GM19023 (cell line): Measurements from ENCODE around the gene KIF6.

ENCODE experiments used
- ATAC-seq: cut with Tn5 transposase; IDR thresholded peaks from one replicate; pipeline ENCODE4 v1.9.1; 2021; ENCODE audit warnings: mild to moderate bottlenecking, moderate library complexity; ENCODE audit not compliant: unreplicated experiment

KIF6 gene

DNA sequence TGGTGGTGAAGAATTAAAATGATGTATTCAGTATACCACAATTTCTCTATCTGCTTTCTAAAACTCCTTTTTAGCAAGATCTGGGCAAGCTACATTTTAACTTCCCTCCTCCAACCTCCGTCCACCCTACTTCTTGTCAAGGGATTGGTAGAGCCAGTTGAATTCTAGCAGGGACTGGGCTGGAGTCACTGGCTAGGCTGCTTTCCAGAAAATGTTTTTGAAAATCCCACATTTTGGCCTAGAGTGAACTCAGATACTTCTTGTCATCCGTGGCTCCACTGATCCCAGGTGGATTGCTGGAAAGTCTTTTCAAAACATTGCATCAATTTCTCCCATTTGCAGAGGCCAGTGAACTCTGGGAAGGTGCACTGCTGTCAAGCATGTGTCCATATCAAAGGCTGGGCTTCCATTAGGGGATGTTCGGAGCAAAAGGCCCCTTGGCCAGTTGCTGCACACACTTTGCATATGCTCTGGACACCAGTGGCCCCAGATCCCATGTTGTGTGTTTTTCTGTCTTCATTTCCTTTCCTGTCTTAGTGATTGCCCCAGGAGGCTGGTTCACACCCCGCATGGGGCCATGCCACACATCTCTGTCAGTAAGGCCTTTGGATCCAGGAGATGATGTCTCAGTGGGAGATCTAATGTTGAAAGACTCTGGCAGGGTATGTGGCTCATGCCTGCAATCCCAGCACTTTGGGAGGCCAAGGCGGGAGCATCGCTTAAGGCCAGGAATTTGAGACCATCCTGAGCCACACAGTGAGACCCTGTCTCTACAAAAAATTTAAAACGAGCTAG lies 391.4 kb downstream of the KIF6 start:
- ATAC-seq, result no peak

DNA sequence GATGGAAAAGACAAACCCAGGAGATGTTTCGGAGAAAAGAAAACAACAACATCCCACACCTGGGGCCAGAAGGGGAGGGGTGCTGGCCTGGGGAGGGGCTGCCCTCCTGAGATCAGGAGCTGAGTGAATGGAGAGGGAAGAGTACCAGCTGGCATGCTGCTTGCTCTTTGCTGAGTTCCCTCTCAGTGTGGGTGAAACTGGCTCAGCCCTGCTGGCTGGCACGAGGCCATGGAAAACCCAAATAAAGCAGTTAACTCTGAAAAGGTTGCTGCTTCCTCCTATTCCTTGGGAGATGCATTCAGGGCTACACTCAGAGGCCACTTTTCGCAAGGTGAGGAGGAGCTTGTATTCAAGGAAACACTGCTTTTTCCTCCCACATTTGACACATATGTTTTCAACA lies 394.7 kb downstream of the KIF6 start:
- ATAC-seq, result peak; percentile 17

DNA sequence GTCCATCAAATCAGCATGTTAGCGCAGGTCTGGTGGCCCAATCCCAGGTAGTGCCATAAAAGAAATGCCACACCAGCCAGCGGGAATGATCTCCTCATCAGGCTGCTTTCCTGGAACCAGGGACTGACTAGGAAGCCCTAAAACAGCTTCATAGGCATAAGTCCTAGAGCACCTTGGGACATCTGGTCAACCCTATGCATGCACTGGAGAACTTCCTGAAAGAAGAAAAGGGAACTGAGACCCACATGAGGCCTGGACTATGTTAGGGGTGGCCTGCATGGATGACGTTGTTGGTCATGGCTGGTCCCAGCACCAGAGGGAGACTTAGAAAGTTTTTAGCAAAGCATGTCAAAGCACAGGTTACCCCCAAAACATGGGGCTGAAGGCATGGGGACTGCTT lies 395.2 kb downstream of the KIF6 start:
- peak; percentile 83 for ATAC-seq

DNA sequence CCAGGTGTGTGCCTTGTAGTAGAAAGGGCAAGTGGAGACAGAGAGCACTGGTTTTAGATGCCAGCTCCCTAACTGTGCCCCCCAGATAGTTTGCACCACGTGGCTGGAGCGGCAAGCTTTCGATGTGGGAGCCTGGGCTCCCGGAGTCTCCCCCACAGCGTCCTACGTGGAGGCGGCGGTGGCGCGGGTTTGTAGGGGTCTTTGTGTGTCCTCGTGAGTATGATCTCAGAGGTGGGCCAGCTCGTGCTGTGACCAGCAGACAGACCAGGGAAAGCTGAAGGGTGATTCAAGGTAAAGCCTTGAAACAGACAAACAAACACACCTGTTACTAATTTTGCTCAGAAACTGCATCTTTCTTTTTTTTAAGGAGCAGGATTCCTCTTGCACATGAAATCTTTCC lies 397.1 kb downstream of the KIF6 start:
- ATAC-seq, result no peak

DNA sequence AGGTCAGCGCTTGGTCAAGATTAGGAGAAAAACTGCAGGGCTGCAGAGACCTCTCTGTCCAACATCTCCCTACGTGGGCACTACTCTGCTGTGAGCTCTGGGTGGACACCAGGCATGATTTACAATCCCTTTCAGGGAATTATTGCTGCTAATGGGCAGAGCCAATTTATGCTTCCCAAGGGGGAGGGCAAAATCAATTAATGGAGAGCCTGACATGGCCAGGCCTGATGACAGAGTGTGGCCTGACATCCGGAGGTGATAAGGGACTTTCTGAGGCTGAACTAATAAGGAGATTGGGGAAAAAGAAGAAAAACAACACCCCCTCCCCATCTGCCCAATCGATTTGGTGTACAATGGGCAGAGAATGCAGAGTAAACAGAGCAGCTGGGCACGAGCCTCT lies 397.7 kb downstream of the KIF6 start:
- no peak for ATAC-seq

DNA sequence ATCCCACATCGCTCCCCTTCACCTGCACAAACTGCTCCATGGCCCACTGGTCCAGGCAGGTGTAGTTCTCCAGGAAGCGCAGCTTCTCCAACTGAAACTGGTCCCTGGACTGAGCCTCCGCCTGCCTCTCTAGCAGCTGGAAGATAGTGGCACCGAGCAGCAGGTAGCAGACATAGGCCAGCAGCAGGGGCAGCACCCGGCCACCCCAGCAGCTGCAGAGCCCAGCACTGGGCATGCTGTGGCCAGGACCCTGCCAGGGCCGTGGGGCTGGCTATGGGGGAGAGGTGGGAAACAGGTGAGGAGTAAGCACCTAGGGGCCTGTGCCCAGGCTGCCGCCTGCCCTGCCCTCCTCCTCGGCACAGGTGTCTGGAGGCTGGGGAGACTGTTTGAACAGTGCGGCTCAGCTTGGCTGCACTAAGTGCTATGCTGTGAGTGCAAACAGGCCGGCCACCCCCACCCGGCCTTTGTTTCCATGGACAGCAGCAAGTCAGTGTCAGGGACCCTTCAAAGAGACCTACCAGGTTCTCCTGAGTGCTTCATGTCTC lies 402.8 kb downstream of the KIF6 start, which contains the start of gene KCNK16:
Gene KCNK16, minus strand, starts transcription at position 397 of the 545 bp plus-strand sequence. Its CDS starts 162 bp downstream, at position 235.
- no peak for ATAC-seq

DNA sequence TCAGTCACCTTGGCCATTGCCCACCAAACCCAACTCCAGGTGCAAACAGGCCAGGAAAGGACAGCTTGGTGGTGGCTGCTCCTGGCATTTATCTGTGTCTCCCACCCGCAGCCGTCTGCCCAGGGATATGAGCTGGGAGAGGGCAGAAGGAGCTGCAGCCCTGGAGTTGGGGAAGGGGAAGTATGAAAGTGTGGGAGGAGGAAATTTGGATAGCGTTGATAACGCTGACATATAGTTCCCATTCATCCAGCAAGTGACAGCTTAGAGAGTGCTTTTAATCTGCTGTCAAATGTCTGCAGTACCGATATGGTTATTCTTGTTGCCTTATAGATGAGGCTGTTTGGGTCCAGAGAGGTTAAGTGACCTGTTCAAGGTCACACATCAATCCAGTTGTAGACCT lies 403.4 kb downstream of the KIF6 start:
- no peak for ATAC-seq

DNA sequence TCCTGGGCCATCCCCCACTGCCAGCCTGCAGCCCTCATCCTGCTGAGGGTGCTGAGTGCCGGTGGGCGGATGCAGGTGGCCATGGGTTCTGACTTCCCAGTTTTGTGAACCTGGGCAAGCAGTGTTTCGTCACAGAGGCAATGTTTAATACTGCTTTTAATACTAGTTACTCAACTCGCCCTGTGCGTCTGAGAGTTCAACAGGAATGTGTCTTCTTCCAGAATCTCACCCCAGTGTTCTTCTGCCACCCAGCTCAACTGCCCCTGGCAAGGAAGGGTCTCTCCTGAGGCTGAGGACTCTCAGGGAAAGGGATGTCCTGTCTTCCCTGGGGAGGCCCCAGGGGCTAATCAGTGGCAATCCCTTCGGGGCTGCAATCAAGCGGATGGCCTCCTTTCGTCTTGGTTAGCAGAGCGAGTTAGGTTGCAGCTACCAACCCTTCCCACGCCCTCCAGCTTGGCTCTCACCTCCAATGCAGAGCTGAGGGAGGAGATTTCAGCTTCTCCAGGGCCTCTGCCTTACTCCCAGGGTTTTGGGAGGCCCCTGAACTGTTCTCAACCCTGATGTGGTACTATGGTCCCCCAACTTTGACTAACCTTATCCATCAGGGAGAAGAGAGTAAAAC lies 404.7 kb downstream of the KIF6 start:
- ATAC-seq, result no peak

DNA sequence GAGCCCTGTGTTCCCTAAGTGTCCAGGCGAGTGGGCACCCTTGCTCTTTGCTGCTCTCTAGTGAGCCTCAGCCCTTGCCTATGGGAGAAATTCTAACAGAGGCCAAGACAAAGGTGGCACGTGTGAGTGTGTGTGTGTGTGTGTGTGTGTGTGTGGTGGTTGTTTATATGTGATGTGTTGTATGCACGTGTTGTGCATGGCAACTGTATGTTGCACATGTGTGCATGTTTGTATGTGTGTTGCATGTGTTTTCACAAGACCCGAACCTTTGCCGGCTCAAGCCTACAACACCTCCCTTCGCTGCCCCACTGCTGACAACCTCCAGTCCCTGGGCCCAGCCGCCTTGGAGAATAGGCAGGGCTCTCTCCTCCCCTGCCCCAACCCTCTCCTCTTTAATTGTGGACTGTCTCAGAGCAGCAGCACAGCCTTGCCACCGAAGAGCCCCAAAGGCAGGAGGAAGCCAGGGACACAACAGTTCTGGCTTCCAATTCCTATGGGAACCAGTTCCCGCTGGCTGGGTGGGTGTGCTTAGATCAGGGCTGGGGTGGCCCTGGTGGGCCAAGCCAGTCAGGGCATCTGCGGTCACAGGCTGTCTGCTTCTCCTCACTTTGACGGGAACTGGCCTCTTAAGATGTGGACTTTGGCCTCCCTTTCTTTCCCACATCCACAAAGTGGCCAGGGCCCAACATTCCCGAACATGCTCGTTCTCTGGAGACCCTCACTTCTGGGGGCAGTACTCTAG lies 405.4 kb downstream of the KIF6 start:
- ATAC-seq, result no peak

DNA sequence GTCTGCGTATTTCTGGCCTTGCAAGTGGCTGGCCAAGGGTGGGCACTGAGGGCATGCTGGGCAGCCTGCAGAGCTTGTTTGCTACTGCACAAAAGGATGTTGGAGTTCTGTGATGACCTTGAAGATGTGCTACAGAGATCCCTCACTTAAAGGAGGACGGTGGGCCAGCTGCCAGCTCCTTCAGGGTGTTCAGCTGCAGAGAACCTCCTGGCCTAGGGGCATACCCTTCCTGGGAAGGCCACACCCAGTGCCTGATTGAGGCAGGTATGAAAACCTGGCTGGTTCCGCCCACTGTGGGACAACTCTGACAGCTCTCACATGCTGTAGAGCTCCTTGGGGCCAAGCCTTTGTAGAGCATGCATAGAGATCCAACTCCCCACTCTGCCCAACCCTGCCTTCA lies 408.0 kb downstream of the KIF6 start:
- ATAC-seq, result no peak

DNA sequence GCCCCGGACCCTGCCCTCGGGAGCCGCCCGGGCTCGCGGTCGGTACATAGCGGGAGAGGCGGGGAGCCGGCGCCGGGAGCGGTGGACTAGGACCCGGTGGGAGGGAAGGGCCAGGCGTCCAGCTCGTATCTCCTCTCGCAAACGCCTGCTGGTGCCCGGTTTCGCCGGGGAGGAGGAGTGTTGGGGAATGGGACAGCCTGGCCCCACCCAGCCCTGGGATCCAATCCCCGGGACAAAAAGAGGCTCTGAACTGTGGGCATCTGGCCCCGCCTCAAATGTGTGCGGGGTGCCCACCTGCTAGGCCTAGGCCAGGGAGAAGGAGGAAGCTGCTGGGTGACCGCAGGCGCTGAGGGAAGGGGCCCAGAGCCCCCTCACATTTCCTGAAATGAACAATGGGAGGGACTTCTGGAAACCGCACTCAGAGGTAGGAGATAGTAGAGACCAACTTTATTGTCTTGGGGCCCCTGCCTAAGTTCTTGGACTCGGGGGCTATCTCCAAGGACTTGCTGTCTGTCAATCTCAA lies 410.9 kb downstream of the KIF6 start, which contains the start of gene KCNK17:
Gene KCNK17, minus strand, starts transcription at position 147 of the 523 bp plus-strand sequence. Its CDS starts 99 bp downstream, at position 48.
- ATAC-seq, result no peak

DNA sequence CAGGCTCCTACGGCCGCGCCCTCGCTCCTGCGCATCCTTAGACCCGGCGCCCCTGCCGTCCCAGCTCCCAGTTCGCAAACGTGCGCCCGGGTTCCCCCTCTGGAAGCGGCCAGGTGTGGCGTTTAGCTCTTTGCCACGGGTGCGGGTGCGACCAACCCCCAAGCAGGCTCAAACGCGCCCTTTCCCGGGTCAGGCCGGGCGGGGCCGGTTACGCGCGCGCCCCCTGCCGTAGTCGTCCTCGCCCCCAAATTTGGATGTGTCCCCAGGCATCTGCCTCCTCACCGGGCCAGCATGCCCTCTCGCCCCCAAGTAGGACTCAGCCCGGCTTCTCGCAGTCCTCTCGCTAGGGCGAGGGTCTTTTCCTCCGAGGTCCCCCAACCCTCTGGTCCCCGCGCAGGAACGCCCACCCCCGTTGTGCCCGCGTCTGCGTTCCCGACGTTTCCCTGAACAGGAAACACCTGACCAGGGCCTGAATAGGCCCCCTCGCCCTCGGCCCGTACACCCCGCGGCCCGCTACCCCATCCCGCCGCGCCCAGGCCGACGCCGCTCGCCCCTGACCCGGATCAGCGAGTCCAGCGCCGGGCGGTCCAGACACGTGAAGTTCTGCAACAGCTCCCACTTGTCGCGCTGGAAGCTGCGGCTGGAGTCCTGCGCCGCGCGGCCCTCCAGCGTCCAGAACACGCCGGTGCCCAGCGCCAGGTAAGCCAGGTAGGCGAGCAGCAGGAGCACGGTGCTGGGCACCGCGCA lies 411.5 kb downstream of the KIF6 start:
- no peak for ATAC-seq

DNA sequence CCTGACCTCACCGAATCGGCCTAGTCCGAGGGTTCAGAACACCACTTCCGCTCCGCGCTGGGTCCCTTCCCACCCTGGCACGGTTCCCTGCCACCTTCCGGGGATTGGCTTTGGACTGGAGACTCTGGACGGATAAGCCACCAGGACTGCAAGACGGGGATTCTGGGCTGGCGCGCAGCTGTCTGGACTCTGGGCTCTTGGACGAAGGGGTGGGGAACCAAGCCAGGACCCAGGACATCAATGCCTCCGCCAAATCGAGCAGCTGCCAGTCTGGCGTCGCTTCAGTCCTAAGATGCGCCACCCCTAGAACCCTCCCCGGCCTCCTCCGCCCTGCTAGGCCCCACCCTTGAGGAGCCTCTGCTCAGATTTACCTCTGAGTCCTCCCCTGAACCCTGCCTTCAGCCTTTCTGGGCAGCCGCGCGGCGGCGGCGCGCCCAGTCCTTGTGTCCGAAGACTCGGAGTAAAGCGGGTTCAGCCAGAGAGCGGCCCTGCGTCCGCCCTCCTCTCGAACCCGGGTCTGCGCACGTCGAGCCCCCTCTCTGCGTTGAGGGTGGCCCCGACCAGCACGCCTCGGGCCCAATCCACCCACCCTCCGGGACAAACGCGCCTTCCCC lies 412.2 kb downstream of the KIF6 start:
- no peak for ATAC-seq

DNA sequence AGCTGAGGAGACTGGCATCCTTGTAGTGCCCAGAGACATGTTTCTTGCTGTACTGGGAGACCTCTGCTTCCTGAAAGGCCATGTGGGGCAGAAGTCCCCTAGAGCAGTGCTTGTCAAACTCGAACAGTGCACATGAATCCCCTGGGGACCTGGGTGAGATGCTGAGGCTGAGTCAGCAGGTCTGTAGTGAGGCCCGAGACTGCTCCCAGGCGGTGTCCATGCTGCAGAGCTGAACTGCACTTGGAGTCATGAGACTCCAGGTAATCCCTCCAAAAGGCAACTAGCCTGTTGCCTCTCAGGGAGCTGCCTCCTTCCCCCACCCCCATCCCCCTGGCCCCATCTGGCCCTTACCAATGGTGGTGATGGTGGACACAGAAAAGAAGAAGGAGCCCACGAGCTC lies 414.7 kb downstream of the KIF6 start:
- ATAC-seq, result no peak

DNA sequence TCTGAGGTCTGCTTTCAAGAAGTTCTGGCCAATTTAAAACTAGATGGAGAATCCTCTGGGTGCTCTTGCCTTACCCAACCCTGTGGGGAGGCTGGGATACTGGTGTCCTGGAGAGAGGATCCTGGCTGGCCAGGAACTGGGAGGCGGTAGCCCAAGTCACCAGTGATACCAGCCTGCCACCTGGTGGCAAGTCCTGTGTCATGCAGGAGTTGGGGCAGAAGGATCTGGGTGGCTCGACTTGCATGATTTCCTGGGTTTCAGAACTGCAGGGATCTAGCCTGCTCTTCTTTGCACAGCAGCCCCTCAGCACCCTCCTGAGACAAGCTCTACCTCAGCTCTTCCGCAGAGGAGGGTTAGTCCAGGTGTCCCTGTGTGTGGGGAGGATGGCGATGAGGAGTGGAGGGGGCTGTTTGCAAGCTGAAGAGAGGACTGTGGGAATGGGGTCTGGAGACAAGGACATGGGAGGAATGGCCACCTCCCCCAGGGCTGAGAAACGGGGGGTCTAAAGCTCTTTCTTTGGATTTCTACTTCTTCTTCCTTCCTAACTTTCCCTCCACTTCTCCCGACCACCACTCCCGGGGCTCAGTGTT lies 415.2 kb downstream of the KIF6 start:
- ATAC-seq, result no peak

DNA sequence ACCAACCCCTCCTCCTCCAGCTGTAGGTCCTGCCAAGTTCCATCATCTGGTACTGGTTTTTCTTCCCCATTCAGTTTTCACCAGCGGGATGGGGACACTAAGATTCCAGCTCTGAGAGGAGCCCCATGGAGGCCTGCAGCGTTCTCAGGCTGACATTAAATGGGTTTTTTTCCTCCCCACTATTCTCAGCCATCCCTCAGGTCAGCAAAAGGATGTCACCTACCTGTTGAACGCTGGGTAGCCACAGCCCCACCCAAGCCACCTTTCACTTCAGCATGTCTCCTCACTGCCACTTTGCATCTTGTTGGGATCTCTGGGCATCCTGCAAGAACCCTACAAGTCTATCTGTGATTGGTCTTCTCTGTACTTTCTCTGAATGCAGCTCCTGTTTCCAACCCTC lies 417.7 kb downstream of the KIF6 start:
- no peak for ATAC-seq

DNA sequence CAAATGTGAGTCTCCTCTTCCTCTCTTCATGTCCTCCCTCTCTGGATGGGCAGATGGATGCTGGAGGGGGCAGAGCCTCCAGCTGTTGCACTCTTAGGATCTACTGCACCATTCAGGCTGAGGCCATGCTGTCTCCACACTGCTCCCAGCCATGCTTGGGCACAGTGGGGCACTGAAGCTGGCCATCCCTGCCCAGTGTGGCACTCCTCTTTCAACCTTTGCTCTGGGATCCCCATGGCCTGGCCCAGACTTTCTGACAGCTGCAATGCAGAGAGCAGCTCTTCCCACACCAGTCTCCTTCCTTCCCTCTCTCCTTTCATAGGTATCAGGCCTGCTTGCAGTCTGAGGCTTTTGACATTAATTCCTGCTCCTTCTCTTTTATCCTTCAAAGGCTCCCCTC lies 420.3 kb downstream of the KIF6 start:
- ATAC-seq, result no peak

DNA sequence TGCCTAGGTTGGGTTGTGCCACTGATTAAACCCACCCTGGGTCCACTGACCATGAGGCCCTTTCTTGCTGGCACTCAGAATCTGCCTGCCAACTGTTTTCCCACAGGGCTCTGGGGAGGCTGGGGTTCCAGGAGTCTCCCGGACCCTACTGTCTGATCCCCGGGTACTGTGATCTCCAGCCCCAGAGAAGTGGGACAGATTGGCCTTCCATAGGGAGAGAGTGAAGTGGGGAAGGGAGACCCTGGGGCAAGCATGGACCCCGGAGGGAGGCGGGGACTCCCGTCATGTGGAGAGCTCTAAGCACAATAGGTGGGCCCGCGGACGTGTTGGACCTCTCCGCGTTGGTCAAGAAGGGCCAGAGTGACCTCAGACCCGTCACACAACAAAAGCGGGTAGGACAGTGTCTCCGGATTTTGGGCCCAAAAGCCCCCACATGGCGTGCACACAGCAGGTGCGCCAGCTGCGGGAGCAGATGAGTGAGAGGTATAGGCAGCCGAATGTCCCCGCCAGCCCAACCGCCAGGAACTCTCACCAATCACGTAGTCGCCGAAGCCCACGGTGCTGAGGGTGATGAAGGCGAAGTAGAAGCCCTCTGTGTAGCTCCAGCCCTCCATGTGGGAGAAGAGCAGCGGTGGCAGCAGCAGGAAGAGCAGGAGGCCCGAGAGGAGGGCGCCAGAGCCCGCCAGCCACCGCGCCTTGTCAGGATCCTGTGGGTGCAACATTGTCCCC lies 421.6 kb downstream of the KIF6 start:
- ATAC-seq, result no peak
